CD4-positive, alpha-beta T cell treated with Interleukin-4 for 1 hour (primary cell): ENCODE data around the gene PDZD2.
"Not testable (repeated sequence)": the region's sequence is repeated elsewhere in the genome, so short reads cannot be mapped to it uniquely, and the experiment has no call there.

ENCODE experiments used
- DNase-seq, 2 donors: peaks; one replicate each; pipeline ENCODE4 v3.0.0-alpha.2; 2020 to 2022

The PDZD2 gene

DNA sequence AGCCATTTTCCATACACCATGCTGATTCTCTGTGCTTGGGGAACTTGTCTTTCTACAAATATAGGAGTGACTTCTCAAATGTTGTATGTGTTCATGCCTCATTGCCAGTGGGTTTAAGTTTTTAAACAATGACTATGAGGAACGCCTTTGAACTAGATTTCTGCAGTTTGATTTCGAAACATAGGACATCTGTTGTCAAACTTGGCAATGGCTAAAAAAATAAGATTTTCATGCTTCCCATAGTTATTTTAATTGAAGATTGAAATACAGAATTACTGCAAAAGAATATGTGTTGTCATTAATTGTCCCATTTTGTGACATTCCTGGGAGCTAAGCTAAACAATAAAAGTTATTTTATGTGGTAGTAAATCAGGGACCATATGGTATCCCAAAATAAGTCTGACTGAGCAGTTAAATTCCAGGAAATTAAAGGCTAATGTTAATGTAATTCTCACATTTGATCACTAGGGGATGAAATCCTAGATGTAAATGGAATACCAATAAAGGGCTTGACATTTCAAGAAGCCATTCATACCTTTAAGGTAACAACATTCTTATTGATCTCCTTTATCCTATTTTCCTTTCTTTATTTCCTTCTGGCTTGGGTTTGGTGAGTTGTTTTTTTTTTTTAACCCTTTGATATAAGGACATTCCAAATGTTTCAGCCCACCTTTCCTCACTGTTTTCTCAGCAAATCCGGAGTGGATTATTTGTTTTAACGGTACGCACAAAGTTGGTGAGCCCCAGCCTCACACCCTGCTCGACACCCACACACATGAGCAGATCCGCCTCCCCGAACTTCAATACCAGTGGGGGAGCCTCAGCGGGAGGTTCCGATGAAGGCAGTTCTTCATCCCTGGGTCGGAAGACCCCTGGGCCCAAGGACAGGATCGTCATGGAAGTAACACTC, 418.5 kb downstream of the PDZD2 start:
- DNase-seq: no peak

DNA sequence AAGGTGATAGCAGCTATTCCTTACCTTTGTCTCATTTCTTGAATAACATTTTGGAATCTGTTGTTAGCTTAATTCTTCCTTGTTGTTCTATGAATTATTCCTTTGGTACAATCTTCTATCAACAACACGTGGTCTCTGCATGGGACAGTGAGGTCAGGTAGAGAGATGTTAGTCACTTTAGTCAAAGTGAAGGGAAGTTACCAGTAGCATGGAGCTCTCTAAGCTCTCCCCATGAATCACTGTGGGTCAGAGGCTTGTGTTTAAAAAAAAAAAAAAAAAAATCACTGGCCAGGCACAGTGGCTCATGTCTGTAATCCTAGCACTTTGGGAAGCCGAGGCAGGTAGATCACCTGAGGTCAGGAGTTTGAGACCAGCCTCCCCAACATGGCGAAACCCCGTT, 419.2 kb downstream of the PDZD2 start:
- no peak for DNase-seq

DNA sequence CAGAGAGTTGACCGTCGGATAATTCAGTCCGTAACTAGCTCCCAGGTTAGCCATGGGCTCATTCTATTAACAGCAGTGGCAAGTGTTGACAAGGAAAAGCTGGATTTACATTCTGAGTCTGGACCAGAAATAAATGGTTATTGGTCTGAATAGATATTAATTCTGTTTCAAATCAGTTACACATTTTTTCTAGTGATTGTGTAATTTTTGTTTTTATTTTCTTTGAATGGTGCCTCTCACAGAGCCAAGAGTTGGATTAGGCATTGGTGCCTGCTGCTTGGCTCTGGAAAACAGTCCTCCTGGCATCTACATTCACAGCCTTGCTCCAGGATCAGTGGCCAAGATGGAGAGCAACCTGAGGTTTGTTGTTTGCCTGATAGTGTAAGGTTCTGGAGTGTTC, 420.1 kb downstream of the PDZD2 start:
- DNase-seq: no peak

DNA sequence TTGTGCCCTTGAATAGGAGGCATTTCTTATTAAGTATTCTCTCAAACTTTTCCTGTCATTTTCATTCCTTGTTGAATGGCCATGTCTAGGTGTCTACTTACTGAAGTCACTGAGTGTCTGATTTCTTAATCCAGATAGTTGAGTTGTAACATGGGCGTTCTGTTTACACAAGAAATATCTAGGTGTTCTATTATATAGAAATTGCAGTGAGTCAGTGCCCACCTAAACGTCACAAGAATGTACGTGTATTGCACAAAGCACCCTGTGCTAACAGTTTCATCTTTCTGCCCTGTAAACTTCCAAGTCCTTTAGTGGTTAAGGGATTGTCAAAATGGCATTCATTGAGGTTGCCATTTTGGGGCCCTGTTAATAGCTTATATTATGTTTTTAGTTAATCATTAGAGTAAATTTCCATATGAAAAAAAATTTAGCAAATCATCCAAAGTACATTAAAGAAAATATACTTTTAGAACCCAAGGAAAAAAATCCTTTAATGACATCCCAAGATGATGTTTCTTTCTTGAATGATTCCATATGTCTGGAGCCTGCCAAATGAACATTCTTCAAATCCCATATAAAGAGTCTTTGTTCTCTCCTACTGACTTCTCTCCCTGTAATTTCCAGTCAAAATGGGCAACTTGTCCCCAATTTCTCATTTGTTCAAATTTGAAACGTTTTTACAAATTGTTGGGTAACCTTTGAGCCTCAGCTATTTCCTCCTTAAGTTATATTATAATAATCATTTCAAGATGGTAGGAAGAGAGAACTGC, 421.0 kb downstream of the PDZD2 start:
- no peak for DNase-seq

DNA sequence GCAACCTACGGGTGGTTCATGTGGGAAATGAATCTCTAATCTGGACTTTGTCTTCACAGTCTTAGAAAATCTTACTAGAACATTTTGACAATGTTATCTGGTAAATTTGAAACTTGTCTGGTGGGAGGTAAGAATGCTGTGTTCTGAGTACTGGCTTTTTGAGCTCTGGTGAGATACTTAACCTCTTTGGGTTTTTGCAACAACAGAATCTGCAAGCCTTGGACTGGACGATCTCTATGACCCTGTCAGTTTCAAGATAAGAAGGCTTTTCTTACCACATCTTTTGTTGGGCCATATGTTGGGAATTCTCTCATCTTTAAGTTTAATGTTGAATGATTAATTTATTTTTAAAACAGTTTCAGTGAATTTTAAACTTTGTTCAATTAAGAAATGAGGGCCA, 422.3 kb downstream of the PDZD2 start:
- DNase-seq: no peak

GRCh38 chr5:32066448-32066847, 427.5 kb downstream of the PDZD2 start:
- DNase-seq: no peak

- DNase-seq: no peak
These were observed 429.0 kb downstream of the PDZD2 start for GRCh38 chr5:32067774-32068470.

GRCh38 chr5:32068561-32068960, 429.6 kb downstream of the PDZD2 start:
- DNase-seq: no peak

DNA sequence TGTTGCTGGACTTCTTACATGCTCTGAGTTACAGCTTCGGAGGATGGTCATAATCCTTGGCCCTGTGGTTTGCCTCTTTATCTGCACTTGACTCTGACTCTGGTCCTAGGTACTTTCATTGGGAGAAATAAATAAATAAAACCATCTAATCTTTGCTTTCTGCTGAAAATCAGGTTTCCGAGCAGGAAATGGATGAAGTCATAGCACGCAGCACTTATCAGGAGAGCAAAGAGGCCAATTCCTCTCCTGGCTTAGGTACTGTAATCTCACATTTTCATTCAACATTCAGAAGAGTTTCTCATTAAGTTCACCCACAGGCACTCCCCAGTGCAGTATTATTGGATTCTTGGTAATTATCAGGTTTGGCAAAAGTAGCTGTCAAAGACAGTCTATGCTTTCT, 430.5 kb downstream of the PDZD2 start:
- DNase-seq: no peak

DNA sequence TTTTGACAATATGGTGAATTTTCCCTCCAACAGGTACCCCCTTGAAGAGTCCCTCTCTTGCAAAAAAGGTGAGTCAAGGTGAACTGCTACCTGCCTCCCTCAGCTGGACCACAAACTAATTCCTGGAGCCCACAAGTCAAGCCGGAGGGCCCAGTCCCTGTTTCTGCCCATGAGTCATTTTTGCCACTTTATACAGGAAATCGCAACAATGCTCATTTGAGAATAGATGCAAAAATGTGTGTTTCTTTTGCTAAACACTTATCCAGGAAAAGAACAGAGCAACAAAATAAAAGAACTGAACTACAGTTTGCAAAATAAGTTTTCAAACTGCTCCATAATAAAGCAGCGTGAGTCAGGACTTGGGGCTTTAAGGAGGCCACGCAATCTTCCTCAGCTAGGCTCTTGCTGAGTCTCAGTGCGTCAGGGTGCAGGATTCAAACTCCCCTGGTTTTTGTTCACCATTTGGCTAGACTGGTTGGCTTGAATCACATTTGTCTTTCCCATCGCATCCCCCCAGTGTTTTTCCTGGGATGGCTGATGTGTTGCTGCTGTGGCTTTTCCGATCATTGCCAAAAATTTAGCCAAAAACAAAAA, 432.5 kb downstream of the PDZD2 start:
- no peak for DNase-seq

DNA sequence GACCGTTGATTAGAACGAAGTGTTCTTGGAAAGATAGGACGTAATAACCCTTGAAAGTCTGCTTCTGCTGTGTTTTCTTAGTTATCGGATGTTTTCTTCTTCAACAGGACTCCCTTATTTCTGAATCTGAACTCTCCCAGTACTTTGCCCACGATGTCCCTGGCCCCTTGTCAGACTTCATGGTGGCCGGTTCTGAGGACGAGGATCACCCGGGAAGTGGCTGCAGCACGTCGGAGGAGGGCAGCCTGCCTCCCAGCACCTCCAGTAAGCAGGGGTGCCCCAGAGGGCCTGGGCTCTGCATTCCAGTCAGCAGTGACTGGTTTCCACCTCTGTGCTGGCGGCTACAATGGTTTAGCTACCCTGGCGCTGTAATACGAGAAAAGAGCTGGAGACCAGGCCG, 433.1 kb downstream of the PDZD2 start:
- DNase-seq: no peak

DNA sequence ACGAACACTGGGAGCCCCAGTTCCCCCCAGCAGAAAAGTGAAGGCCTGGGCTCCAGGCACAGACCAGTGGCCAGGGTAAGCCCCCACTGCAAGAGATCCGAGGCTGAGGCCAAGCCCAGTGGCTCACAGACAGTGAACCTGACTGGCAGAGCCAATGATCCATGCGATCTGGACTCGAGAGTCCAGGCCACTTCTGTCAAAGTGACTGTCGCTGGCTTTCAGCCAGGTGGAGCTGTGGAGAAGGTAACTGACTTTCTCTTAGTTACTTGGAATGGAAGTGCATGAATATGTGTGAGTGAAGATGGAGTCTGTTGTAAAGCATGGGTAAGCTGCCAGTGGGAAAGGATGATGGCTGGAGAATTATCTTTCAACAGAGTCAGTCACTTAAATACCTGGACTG, 435.5 kb downstream of the PDZD2 start:
- no peak for DNase-seq

GRCh38 chr5:32076699-32077695, 438.1 kb downstream of the PDZD2 start:
- peak; percentile 21 to 26 for DNase-seq

GRCh38 chr5:32078855-32079254, 439.9 kb downstream of the PDZD2 start:
- DNase-seq: not testable (repeated sequence)

GRCh38 chr5:32080565-32080964, 441.6 kb downstream of the PDZD2 start:
- not testable (repeated sequence) for DNase-seq

DNA sequence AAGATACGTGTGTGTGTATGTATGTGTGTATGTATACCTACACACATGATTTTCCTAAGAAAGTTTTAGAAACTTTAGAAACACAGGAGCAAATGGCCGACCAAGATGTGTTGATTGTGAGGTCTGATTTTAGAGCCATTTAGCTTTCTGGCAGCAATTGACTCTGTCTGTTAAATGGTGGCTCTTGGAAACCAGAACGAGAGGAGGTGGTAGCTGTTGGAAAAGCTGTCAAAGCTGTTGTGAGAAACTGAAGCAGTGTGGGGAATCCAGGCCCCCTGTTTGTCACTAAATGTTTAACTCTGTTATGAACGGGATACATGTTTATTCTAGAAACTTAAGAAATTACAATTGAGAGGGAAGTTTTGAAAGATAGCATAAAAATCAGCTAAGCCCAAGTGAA, 443.8 kb downstream of the PDZD2 start:
- DNase-seq: no peak

DNA sequence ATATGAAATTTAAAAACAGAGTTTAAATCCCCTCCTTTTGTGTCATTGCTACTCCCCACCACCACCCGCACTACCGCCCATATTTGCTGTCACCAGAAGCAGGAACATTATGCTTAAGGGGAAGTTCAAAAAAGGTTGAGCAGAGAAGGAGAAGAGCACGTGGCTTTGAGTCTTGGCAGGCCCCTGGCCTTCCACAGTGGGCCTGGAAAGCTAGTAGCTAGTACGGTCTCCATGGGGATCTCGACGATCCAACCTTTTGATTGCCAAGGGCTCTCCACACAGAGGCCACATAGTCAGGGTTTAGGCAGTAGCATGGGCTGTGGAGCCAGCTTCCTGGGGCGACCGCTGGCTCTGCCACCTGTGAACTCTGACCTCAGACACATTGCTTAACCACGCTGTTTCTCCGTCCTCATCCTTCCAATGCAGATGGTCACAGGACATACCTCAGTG, 445.1 kb downstream of the PDZD2 start:
- DNase-seq: no peak

- DNase-seq: no peak
These were observed 448.5 kb downstream of the PDZD2 start for GRCh38 chr5:32087086-32088082.

DNA sequence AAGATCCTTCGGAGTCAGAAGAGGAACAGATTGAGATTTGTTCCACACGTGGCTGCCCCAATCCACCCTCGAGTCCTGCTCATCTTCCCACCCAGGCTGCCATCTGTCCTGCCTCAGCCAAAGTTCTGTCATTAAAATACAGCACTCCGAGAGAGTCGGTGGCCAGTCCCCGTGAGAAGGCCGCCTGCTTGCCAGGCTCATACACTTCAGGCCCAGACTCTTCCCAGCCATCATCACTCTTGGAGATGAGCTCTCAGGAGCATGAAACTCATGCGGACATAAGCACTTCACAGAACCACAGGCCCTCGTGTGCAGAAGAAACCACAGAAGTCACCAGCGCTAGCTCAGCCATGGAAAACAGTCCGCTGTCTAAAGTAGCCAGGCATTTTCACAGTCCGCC, 449.3 kb downstream of the PDZD2 start:
- DNase-seq: no peak
